KMS-11 (cell line): Measurements from ENCODE around the gene TBC1D8.
A peak's percentile ranks its signal among the peaks of the same experiment; 100 is the strongest.

Experiments used
- H2AFZ ChIP-seq: fragments of 200-600 bp; sonication (generic); 2 replicates; pipeline ENCODE4 v1.6.1; 2016; ENCODE audit warnings: antibody characterized with exemption, mixed run types, low read depth
- H3K27ac ChIP-seq: fragments of 200-600 bp; sonication (generic); 2 replicates; pipeline ENCODE4 v1.6.1; 2016; ENCODE audit warnings: mild to moderate bottlenecking, mixed run types
- H3K27me3 ChIP-seq: fragments of 200-600 bp; sonication (generic); 2 replicates; pipeline ENCODE4 v1.6.1; 2017; ENCODE audit warnings: mild to moderate bottlenecking, low read depth, mixed run types, moderate library complexity; ENCODE audit not compliant: insufficient read depth
- H3K36me3 ChIP-seq: fragments of 200-600 bp; sonication (generic); 2 replicates; pipeline ENCODE4 v1.6.1; 2017; ENCODE audit warnings: mild to moderate bottlenecking, mixed run types; ENCODE audit not compliant: insufficient read depth
- H3K4me1 ChIP-seq: fragments of 200-600 bp; sonication (generic); 2 replicates; pipeline ENCODE4 v1.6.1; 2016; ENCODE audit warnings: mild to moderate bottlenecking, low read depth, mixed run types; ENCODE audit not compliant: poor library complexity, severe bottlenecking
- H3K4me2 ChIP-seq: fragments of 200-600 bp; sonication (generic); 2 replicates; pipeline ENCODE4 v1.7.0; 2016; ENCODE audit warnings: mild to moderate bottlenecking, mixed run types
- H3K4me3 ChIP-seq: fragments of 200-600 bp; sonication (generic); IDR thresholded peaks from 2 replicates; pipeline ENCODE4 v1.6.1; 2017; ENCODE audit warnings: low read depth, low read length, mixed read lengths; ENCODE audit not compliant: insufficient read depth
- H3K79me2 ChIP-seq: fragments of 200-600 bp; sonication (generic); 2 replicates; pipeline ENCODE4 v1.6.1; 2016; ENCODE audit warnings: low read depth, mixed run types; ENCODE audit not compliant: insufficient read depth
- H3K9ac ChIP-seq: fragments of 200-600 bp; sonication (generic); 2 replicates; pipeline ENCODE4 v1.6.1; 2016; ENCODE audit warnings: mild to moderate bottlenecking, mixed run types
- H4K20me1 ChIP-seq: fragments of 200-600 bp; sonication (generic); 2 replicates; pipeline ENCODE4 v1.6.1; 2016; ENCODE audit warnings: mild to moderate bottlenecking, mixed run types; ENCODE audit not compliant: insufficient read depth
- TF ChIP-seq, protein P1 (sequence below): fragments of 200-600 bp; sonication (generic); conservative IDR thresholded peaks from 2 replicates; pipeline ENCODE4 v1.6.1; 2017; ENCODE audit warnings: low read depth, mild to moderate bottlenecking, antibody characterized with exemption, low read length, moderate library complexity, mixed read lengths

Gene TBC1D8

DNA sequence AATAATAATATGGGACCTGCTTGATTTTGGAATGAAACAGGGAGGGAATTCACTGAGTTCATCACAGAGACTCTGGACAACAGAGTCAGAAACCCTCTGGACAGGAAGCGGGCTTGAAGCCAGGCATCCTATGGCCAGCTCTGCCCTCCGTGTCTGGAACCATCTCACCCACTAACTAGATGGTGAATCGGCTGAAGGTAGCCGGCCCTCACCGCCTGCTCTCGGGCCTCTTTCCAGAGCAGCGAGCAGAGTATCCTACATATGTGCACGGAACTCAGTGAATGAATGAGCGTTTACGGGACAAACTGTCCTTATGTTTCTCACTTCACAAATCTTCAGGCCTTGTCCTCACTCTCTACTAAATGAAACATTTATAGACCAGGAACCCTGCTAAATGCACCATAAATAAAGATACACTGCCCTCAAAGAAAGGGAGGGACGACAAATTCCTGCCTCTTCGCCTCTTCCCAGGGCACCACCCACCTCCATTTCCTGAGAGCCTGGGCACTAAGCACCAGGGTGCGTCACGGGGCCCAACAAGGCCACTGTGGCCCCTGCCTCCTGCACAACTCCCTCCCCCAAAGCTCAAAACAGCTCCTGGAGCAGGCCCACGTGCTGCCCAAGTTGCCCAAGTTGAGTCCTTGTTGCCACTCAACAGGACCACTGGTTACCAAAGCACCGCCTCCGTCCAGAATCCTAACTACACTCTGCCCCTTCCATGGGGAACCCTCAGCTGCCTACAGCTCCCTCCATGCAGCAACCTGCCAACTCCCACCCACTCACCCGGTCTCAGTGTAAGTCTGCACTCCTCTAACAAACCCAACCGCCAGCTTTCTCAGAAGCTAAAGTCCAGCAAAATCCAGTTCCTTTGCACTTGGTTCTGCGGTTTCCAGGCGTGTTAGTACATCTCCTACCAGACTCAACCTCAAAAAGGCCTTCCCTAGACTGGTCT, 1.7 kb downstream of the TBC1D8 start:
- Histone ChIP-seq H3K27ac (no peak overlapping the region), H3K4me3 (peak overlapping the region; percentile 37), H3K9ac (no peak overlapping the region), H3K27me3 (0 out of 2 replicates have a peak, but pooled peaks cover 3% of the 10 kb centered on the region), H2AFZ (no peak overlapping the region), H3K4me1 (peaks cover 12% of the 10 kb centered on the region), H3K4me2 (peak overlapping the region; percentile 92; the same call in 1 of the 2 replicates), H4K20me1 (no peaks in the 10 kb centered on the region), H3K36me3 (no peaks in the 10 kb centered on the region), H3K79me2 (no peaks in the 10 kb centered on the region)
- TF ChIP-seq, protein P1, sequence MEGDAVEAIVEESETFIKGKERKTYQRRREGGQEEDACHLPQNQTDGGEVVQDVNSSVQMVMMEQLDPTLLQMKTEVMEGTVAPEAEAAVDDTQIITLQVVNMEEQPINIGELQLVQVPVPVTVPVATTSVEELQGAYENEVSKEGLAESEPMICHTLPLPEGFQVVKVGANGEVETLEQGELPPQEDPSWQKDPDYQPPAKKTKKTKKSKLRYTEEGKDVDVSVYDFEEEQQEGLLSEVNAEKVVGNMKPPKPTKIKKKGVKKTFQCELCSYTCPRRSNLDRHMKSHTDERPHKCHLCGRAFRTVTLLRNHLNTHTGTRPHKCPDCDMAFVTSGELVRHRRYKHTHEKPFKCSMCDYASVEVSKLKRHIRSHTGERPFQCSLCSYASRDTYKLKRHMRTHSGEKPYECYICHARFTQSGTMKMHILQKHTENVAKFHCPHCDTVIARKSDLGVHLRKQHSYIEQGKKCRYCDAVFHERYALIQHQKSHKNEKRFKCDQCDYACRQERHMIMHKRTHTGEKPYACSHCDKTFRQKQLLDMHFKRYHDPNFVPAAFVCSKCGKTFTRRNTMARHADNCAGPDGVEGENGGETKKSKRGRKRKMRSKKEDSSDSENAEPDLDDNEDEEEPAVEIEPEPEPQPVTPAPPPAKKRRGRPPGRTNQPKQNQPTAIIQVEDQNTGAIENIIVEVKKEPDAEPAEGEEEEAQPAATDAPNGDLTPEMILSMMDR, result no peak

DNA sequence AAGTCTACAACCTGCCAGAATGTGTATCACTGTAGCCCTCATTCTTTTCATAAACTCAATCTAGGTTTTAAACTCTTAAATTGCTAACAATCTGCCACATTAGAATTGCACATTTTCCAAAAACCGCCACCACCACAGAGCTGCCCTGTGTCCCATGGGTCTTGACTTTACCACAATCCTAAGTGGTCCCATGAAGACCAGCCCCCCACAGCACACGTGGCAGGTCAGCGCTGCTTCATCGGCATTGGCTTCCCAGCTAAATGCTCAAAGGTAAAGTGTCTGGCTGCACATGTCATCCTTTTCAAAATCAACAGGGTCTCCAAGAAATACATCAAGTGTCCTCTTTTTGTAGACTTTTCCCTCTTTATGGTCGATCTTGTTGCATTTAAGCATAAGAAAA, 2.4 kb downstream of the TBC1D8 start:
- no peaks in the 10 kb centered on the region for H3K79me2 ChIP-seq
- no peak overlapping the region for H2AFZ ChIP-seq
- H3K27me3 ChIP-seq, result 0 out of 2 replicates have a peak, but pooled peaks cover 3% of the 10 kb centered on the region
- H3K27ac ChIP-seq, result no peak overlapping the region
- H4K20me1 ChIP-seq, result no peaks in the 10 kb centered on the region
- H3K4me2 ChIP-seq, result no peak overlapping the region
- no peak overlapping the region for H3K4me3 ChIP-seq
- peaks cover 12% of the 10 kb centered on the region for H3K4me1 ChIP-seq
- no peak overlapping the region for H3K9ac ChIP-seq
- H3K36me3 ChIP-seq, result no peaks in the 10 kb centered on the region
- TF ChIP-seq, protein P1, result no peak

DNA sequence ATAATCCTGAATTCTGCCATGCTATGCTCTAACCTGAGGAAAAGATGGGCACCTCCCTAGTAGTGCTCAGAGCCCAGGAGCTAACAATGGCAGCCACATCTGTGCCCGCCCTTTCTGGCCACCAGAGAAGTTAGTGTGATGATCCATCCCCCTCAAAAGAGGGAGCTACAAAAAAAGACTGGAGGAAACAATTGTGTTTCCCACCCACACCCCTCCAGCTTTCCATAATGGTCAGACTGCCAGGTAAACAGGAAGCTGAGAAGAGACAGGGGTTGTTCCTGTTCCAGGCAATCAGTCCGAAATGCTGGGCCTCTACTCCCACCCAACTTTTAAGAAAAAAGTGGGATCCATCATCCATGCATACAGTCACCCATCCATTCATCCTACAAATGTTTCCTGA, 3.2 kb downstream of the TBC1D8 start:
- no peak overlapping the region for H3K27ac ChIP-seq
- H2AFZ ChIP-seq, result no peak overlapping the region
- H3K4me3 ChIP-seq, result no peak overlapping the region
- no peak overlapping the region for H3K4me2 ChIP-seq
- no peaks in the 10 kb centered on the region for H3K79me2 ChIP-seq
- peaks cover 12% of the 10 kb centered on the region for H3K4me1 ChIP-seq
- H4K20me1 ChIP-seq, result no peaks in the 10 kb centered on the region
- H3K27me3 ChIP-seq, result 0 out of 2 replicates have a peak, but pooled peaks cover 3% of the 10 kb centered on the region
- no peak overlapping the region for H3K9ac ChIP-seq
- TF ChIP-seq, protein P1, result no peak
- no peaks in the 10 kb centered on the region for H3K36me3 ChIP-seq

DNA sequence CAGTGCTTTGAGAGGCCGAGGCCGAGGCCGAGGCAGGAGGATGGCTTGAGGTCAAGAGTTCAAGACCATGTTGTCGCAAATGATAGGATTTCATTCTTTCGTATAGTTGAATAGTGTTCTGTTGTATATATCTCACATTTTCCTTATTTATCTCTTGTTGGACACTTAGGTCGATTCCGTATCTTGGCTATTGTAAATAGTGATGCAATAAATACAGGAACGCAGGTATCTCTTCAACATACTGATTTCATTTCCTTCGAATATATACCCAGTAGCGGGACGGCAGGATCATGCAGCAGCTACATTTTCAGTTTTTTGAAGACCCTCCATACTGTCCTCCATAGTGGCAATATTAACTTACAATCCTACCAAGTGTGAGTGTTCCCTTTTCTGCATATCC, 4.1 kb downstream of the TBC1D8 start:
- 0 out of 2 replicates have a peak, but pooled peaks cover 3% of the 10 kb centered on the region for H3K27me3 ChIP-seq
- peaks cover 4% of the 10 kb centered on the region for H3K4me1 ChIP-seq
- no peaks in the 10 kb centered on the region for H4K20me1 ChIP-seq

More for the DNA sequence above, 4.1 kb downstream of the TBC1D8 start:
- H2AFZ ChIP-seq, result no peak overlapping the region
- H3K4me3 ChIP-seq, result no peak overlapping the region
- H3K4me2 ChIP-seq, result no peak overlapping the region
- TF ChIP-seq, protein P1, result no peak
- no peak overlapping the region for H3K9ac ChIP-seq
- H3K27ac ChIP-seq, result no peak overlapping the region
- H3K36me3 ChIP-seq, result no peaks in the 10 kb centered on the region
- no peaks in the 10 kb centered on the region for H3K79me2 ChIP-seq
